HEK293 (cell line): Measurements from ENCODE around the gene ECHDC1.
A peak's percentile ranks its signal among the peaks of the same experiment; 100 is the strongest.

Experiments
- CTCF ChIA-PET: fragments of 350-600 bp; formaldehyde crosslinking; extraction: SDS; loops from one replicate; lab custom pipeline; 2021; ENCODE audit warnings: antibody characterized with exemption; lab: Yijun Ruan, JAX
- POLR2A ChIA-PET: fragments of 300-600 bp; formaldehyde crosslinking; extraction: SDS; loops from one replicate; lab custom pipeline; 2020; ENCODE audit warnings: antibody characterized with exemption, inconsistent platforms; lab: Yijun Ruan, JAX
- H3K27ac ChIP-seq: fragments of 200-500 bp; sonication (Bioruptor generic); 2 replicates; pipeline ENCODE4 v1.5.1; 2014; ENCODE audit warnings: low read depth, low read length, control low read depth, inconsistent platforms; ENCODE audit errors: extremely low read depth
- H3K36me3 ChIP-seq, 2 experiments: fragments of 200-500 bp in 1 of 2; sonication (Bioruptor generic) in 1 of 2; 1 replicate in 1 of 2; 2 replicates in 1 of 2; pipeline ENCODE4 v1.5.1; 2014 to 2017; ENCODE audit warnings: inconsistent platforms in 2 of 2, low read length in 2 of 2; ENCODE audit not compliant: control insufficient read depth in 2 of 2, insufficient read depth in 1 of 2
- H3K4me1 ChIP-seq: fragments of 200-500 bp; sonication (Bioruptor generic); 2 replicates; pipeline ENCODE4 v1.5.1; 2014; ENCODE audit warnings: mild to moderate bottlenecking, low read length, inconsistent platforms; ENCODE audit not compliant: control insufficient read depth, insufficient read depth
- H3K4me3 ChIP-seq: 2 replicates; pipeline ENCODE4 v1.5.1; 2011; ENCODE audit warnings: low read depth, mild to moderate bottlenecking, control low read depth, low read length, moderate library complexity
- H3K9me3 ChIP-seq: fragments of 200-500 bp; sonication (Bioruptor generic); 2 replicates; pipeline ENCODE4 v1.5.1; 2014; ENCODE audit warnings: low read depth, low read length, inconsistent platforms; ENCODE audit not compliant: control insufficient read depth, insufficient read depth
- BCL11B ChIP-seq: fragments of 450-650 bp; formaldehyde crosslinking; IDR thresholded peaks from 2 replicates; pipeline ENCODE4 v1.5.1; 2016; ENCODE audit warnings: low read depth, missing biosample characterization, missing genetic modification characterization
- IKZF3 ChIP-seq: fragments of 450-650 bp; IDR thresholded peaks from 2 replicates; pipeline ENCODE4 v1.5.0; 2018; ENCODE audit warnings: missing biosample characterization, mild to moderate bottlenecking, missing genetic modification characterization, moderate library complexity
- WT1 ChIP-seq: fragments of 450-650 bp; formaldehyde crosslinking; IDR thresholded peaks from 2 replicates; pipeline ENCODE4 v1.5.1; 2016; ENCODE audit warnings: missing biosample characterization, missing genetic modification characterization
- ZEB2 ChIP-seq: fragments of 450-650 bp; formaldehyde crosslinking; IDR thresholded peaks from 2 replicates; pipeline ENCODE4 v1.5.1; 2016; ENCODE audit warnings: missing biosample characterization, missing genetic modification characterization
- ZIC2 ChIP-seq: fragments of 450-650 bp; formaldehyde crosslinking; IDR thresholded peaks from 2 replicates; pipeline ENCODE4 v1.5.1; 2016; ENCODE audit warnings: missing biosample characterization, missing genetic modification characterization
- ZNF10 ChIP-seq: fragments of 450-650 bp; formaldehyde crosslinking; IDR thresholded peaks from 2 replicates; pipeline ENCODE4 v1.5.1; 2017; ENCODE audit warnings: missing biosample characterization, missing genetic modification characterization
- ZNF112 ChIP-seq: fragments of 450-650 bp; formaldehyde crosslinking; IDR thresholded peaks from 2 replicates; pipeline ENCODE4 v1.5.0; 2017; ENCODE audit warnings: missing biosample characterization, missing genetic modification characterization
- ZNF121 ChIP-seq: fragments of 450-650 bp; formaldehyde crosslinking; IDR thresholded peaks from 2 replicates; pipeline ENCODE4 v1.5.1; 2016; ENCODE audit warnings: missing biosample characterization, missing genetic modification characterization
- ZNF366 ChIP-seq: fragments of 450-650 bp; formaldehyde crosslinking; conservative IDR thresholded peaks from 2 replicates; pipeline ENCODE4 v1.5.1; 2016; ENCODE audit warnings: missing biosample characterization, missing genetic modification characterization
- ZNF514 ChIP-seq: fragments of 450-650 bp; formaldehyde crosslinking; IDR thresholded peaks from 2 replicates; pipeline ENCODE4 v1.5.1; 2016; ENCODE audit warnings: missing biosample characterization, missing genetic modification characterization
- ZNF549 ChIP-seq: fragments of 450-650 bp; IDR thresholded peaks from 2 replicates; pipeline ENCODE4 v1.5.1; 2018; ENCODE audit warnings: missing biosample characterization, missing genetic modification characterization, mild to moderate bottlenecking, inconsistent platforms, moderate library complexity
- ZNF560 ChIP-seq: fragments of 450-650 bp; formaldehyde crosslinking; IDR thresholded peaks from 2 replicates; pipeline ENCODE4 v1.5.1; 2017; ENCODE audit warnings: missing biosample characterization, missing genetic modification characterization, borderline replicate concordance
- ZNF654 ChIP-seq: fragments of 450-650 bp; formaldehyde crosslinking; IDR thresholded peaks from 2 replicates; pipeline ENCODE4 v1.5.1; 2016; ENCODE audit warnings: low read depth, missing biosample characterization, missing genetic modification characterization
- ZNF658 ChIP-seq: fragments of 450-650 bp; formaldehyde crosslinking; IDR thresholded peaks from 2 replicates; pipeline ENCODE4; 2016; ENCODE audit warnings: missing biosample characterization, missing genetic modification characterization
- ZNF664 ChIP-seq: fragments of 450-650 bp; formaldehyde crosslinking; IDR thresholded peaks from 2 replicates; pipeline ENCODE4 v1.5.1; 2016; ENCODE audit warnings: missing biosample characterization, missing genetic modification characterization
- ZNF677 ChIP-seq: fragments of 450-650 bp; IDR thresholded peaks from 2 replicates; pipeline ENCODE4 v1.5.0; 2018; ENCODE audit warnings: missing biosample characterization, mild to moderate bottlenecking, missing genetic modification characterization, moderate library complexity
- ZNF76 ChIP-seq: fragments of 450-650 bp; formaldehyde crosslinking; IDR thresholded peaks from 2 replicates; pipeline ENCODE4; 2016; ENCODE audit warnings: low read depth, missing biosample characterization, missing genetic modification characterization, borderline replicate concordance
- ZNF777 ChIP-seq: fragments of 450-650 bp; formaldehyde crosslinking; IDR thresholded peaks from 2 replicates; pipeline ENCODE4 v1.5.1; 2017; ENCODE audit warnings: missing biosample characterization, missing genetic modification characterization, borderline replicate concordance
- TF ChIP-seq, protein P1 (sequence below): fragments of 450-650 bp; formaldehyde crosslinking; IDR thresholded peaks from 2 replicates; pipeline ENCODE4 v1.5.1; 2016; ENCODE audit warnings: missing biosample characterization, missing genetic modification characterization, low read depth
- TF ChIP-seq, protein P2 (sequence below): fragments of 450-650 bp; formaldehyde crosslinking; IDR thresholded peaks from 2 replicates; pipeline ENCODE4 v1.5.1; 2017; ENCODE audit warnings: missing biosample characterization, missing genetic modification characterization
- TF ChIP-seq, protein P3 (sequence below): fragments of 450-650 bp; formaldehyde crosslinking; IDR thresholded peaks from 2 replicates; pipeline ENCODE4 v1.5.1; 2016; ENCODE audit warnings: missing biosample characterization, missing genetic modification characterization
- TF ChIP-seq, protein P4 (sequence below): fragments of 450-650 bp; formaldehyde crosslinking; IDR thresholded peaks from 2 replicates; pipeline ENCODE4 v1.5.1; 2017; ENCODE audit warnings: missing biosample characterization, missing genetic modification characterization

The ECHDC1 gene

DNA sequence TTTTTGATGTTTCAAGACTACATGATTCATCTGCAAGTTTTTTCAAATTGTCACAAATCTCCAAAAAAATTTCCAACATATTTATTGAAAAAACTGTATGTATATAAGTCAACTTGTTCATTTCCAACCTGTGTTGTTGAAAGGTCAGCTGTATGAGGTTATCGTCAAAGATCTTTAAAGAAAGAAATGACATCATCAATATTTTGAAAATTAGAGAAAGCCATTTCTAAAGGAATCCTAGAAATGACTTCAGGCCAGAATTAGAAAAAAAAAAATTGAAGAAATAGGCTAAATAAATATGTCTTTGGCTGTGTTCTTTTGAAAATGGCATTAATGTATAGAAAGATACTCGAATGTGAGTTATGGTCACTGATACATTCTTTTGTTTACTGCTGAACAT is 69.9 kb downstream of the ECHDC1 start:
- no peaks in the 10 kb centered on the region for H3K36me3 ChIP-seq
- POLR2A ChIA-PET: no interaction called here
- CTCF ChIA-PET: no interaction called here
- H3K9me3 ChIP-seq: no peaks in the 10 kb centered on the region
- peaks cover 8% of the 10 kb centered on the region for H3K4me1 ChIP-seq
- no peak overlapping the region for H3K4me3 ChIP-seq
- no peak overlapping the region for H3K27ac ChIP-seq
- TF ChIP-seq, protein P1, sequence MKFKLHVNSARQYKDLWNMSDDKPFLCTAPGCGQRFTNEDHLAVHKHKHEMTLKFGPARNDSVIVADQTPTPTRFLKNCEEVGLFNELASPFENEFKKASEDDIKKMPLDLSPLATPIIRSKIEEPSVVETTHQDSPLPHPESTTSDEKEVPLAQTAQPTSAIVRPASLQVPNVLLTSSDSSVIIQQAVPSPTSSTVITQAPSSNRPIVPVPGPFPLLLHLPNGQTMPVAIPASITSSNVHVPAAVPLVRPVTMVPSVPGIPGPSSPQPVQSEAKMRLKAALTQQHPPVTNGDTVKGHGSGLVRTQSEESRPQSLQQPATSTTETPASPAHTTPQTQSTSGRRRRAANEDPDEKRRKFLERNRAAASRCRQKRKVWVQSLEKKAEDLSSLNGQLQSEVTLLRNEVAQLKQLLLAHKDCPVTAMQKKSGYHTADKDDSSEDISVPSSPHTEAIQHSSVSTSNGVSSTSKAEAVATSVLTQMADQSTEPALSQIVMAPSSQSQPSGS: peak; percentile 84
- no peak for TF ChIP-seq ZNF514 (tag by site-specific recombination)

DNA sequence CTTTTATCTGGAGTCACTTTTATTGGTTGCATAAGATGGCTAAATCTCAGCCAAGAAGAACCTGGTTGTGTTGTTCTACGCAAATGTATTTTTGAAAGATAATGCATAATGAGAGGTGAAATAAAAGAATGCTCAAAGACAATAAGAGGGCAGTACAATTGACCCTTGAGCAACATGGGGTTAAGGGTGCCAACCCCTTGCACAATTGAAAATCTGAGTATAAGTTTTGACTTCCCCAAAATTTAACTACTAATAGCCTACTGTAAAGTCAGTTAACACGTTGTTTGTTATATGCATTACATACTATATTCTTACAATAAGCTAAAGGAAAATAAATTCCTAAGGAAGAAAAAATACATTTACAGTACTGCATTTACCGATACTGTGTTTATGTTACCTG is 70.8 kb downstream of the ECHDC1 start:
- Histone ChIP-seq H3K4me1 (peaks cover 8% of the 10 kb centered on the region), H3K4me3 (no peak overlapping the region), H3K36me3 (no peaks in the 10 kb centered on the region)
- TF ChIP-seq ZIC2 (tag by site-specific recombination): no peak
- no peak for TF ChIP-seq ZNF777 (tag by site-specific recombination)
- TF ChIP-seq, protein P2, sequence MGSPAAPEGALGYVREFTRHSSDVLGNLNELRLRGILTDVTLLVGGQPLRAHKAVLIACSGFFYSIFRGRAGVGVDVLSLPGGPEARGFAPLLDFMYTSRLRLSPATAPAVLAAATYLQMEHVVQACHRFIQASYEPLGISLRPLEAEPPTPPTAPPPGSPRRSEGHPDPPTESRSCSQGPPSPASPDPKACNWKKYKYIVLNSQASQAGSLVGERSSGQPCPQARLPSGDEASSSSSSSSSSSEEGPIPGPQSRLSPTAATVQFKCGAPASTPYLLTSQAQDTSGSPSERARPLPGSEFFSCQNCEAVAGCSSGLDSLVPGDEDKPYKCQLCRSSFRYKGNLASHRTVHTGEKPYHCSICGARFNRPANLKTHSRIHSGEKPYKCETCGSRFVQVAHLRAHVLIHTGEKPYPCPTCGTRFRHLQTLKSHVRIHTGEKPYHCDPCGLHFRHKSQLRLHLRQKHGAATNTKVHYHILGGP (tag by site-specific recombination): no peak
- TF ChIP-seq BCL11B (tag by site-specific recombination): no peak
- TF ChIP-seq IKZF3 (tag by site-specific recombination): no peak
- TF ChIP-seq ZNF549: no peak
- TF ChIP-seq WT1 (tag by site-specific recombination): no peak
- no peak for TF ChIP-seq ZNF560 (tag by site-specific recombination)
- no peak for TF ChIP-seq ZNF10 (tag by site-specific recombination)
- TF ChIP-seq, protein P3, sequence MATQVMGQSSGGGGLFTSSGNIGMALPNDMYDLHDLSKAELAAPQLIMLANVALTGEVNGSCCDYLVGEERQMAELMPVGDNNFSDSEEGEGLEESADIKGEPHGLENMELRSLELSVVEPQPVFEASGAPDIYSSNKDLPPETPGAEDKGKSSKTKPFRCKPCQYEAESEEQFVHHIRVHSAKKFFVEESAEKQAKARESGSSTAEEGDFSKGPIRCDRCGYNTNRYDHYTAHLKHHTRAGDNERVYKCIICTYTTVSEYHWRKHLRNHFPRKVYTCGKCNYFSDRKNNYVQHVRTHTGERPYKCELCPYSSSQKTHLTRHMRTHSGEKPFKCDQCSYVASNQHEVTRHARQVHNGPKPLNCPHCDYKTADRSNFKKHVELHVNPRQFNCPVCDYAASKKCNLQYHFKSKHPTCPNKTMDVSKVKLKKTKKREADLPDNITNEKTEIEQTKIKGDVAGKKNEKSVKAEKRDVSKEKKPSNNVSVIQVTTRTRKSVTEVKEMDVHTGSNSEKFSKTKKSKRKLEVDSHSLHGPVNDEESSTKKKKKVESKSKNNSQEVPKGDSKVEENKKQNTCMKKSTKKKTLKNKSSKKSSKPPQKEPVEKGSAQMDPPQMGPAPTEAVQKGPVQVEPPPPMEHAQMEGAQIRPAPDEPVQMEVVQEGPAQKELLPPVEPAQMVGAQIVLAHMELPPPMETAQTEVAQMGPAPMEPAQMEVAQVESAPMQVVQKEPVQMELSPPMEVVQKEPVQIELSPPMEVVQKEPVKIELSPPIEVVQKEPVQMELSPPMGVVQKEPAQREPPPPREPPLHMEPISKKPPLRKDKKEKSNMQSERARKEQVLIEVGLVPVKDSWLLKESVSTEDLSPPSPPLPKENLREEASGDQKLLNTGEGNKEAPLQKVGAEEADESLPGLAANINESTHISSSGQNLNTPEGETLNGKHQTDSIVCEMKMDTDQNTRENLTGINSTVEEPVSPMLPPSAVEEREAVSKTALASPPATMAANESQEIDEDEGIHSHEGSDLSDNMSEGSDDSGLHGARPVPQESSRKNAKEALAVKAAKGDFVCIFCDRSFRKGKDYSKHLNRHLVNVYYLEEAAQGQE (tag by site-specific recombination): no peak
- TF ChIP-seq, all 188 proteins: peak for 0
- ChIA-PET POLR2A (no interaction called here), CTCF (no interaction called here)
- Histone ChIP-seq H3K27ac (no peak overlapping the region), H3K9me3 (no peaks in the 10 kb centered on the region)

DNA sequence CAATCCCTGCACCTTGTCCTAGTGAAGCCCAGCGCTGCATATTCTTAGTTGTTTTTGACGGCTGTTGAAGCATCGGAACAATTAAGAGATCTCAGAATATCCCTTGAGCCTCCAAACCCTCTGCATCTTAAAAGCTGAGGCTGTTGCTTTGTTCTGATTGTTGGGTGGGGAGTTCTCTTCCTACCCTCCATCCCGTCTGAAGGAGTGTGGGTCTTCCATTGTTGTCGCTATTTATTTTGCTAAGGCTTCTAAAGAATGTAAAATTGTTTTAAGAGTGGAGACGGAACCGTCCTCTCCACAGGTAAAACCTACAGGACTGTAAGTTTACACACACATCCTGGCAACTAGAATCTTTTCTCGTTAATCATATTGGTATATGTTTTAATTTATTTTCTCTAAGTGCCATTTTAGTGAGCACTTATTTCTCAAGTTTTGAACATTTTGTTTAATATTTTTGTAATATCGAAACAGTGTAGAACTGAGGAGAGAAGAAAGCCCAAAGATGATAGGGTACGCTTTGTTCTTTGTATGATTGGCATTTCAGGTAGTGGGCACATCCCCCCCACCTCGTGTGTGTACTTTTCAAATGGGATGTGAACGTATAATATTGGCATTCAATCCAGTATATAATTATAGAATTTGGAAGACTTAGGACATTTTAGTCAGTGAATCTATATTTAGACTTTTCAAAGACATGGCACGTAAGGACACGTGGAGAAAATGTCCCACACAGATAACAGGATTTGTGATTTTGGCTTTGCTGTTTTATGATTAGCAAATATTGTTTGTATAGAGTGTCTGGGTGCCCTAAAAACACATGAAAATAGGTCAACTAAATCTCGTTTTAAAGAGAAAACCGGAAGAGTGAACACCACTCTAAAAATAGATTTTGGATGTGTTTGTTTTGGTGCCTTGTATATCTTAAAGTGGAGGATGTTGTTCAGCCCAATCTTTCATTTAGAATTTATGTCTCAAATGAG is 75.5 kb downstream of the ECHDC1 start:
- Histone ChIP-seq H3K9me3 (no peaks in the 10 kb centered on the region), H3K36me3 (no peaks in the 10 kb centered on the region), H3K4me3 (peak overlapping the region; percentile 100), H3K4me1 (peaks cover 8% of the 10 kb centered on the region), H3K27ac (peak overlapping the region; percentile 89)
- POLR2A ChIA-PET: interaction anchor here (0.5 to 1.6 kb wide), 5 partner anchors 11 to 98 kb away, joined by 3 to 6 read pairs (median 4); no protein-coding TSS in a partner anchor
- CTCF ChIA-PET: no interaction called here
- TF ChIP-seq ZNF654 (tag by site-specific recombination) (no peak), ZNF121 (tag by site-specific recombination) (no peak), ZEB2 (tag by site-specific recombination) (no peak), ZNF112 (tag by site-specific recombination) (no peak), ZNF677 (tag by site-specific recombination) (no peak), ZNF658 (tag by site-specific recombination) (no peak), ZNF76 (tag by site-specific recombination) (0 out of 2 replicates have a peak, but pooled peaks have one; percentile 24), ZNF366 (tag by site-specific recombination) (no peak), ZNF664 (tag by site-specific recombination) (peak; percentile 25; the same call in 1 of the 2 replicates)
- TF ChIP-seq, protein P4, sequence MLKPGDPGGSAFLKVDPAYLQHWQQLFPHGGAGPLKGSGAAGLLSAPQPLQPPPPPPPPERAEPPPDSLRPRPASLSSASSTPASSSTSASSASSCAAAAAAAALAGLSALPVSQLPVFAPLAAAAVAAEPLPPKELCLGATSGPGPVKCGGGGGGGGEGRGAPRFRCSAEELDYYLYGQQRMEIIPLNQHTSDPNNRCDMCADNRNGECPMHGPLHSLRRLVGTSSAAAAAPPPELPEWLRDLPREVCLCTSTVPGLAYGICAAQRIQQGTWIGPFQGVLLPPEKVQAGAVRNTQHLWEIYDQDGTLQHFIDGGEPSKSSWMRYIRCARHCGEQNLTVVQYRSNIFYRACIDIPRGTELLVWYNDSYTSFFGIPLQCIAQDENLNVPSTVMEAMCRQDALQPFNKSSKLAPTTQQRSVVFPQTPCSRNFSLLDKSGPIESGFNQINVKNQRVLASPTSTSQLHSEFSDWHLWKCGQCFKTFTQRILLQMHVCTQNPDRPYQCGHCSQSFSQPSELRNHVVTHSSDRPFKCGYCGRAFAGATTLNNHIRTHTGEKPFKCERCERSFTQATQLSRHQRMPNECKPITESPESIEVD (tag by site-specific recombination): peak; percentile 56
